EL (cell line): ENCODE results near the gene USH2A.

Experiments used
- DNase-seq: peaks from one replicate; pipeline ENCODE4 v3.0.0-alpha.2; 2016

The USH2A gene

DNA sequence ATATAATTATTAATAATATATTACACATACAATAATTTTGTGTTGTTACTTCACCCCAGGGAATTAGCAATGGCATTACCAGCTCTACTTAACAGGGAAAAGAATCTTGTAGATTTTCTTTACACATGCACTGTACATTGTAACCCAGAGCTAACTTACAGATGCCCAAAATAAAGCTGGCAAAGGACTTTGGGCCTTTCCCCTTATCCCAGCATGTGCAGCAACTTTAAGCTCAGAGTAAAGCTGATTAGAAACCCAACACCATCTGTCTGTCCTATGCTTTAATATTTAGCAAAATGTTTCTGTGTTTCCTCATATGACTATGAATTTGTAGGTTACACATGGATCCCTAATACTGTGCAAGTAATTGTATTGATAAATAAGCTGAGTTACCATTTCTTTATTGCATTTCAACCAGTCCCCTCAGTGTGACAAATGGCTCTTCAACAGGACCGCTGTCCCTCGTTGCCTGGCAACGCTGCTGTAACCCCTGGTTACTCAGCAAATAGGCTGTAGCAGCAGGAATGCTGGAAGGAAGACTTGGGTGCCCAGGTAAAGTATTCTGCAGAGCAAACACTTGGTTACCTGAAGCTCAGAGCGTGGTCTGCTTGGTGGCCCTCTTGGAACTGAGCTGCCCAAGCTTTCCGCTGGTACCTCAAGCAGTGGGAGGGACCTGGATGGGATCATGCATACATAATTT is at the start of gene USH2A:
USH2A (minus strand) TSS at position 628 of the 700 bp plus-strand sequence. CDS start 1,112 bp downstream, outside the sequence.
- no peak for DNase-seq

GRCh38 chr1:216466162-216466801 is 43.0 kb upstream of the USH2A start:
- DNase-seq = no peak

DNA sequence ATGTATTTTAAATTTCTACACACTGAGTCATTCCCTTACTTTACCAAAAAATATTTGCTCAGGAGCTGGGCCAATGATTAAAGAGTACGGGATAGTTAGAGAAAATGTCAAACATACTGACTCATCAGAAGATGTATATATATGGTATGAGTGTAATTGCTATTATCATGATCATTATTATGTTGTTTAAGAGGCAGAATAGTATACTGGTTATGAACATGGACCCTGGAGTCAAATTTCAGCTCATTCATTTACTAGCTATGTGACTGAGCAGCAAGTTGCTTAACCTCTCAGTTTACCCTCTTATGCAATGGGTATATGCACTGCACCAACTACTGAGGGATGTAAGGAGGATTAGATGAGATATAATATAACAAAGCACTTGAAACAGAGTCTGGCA is 41.2 kb upstream of the USH2A start:
- peak; percentile 94 for DNase-seq

DNA sequence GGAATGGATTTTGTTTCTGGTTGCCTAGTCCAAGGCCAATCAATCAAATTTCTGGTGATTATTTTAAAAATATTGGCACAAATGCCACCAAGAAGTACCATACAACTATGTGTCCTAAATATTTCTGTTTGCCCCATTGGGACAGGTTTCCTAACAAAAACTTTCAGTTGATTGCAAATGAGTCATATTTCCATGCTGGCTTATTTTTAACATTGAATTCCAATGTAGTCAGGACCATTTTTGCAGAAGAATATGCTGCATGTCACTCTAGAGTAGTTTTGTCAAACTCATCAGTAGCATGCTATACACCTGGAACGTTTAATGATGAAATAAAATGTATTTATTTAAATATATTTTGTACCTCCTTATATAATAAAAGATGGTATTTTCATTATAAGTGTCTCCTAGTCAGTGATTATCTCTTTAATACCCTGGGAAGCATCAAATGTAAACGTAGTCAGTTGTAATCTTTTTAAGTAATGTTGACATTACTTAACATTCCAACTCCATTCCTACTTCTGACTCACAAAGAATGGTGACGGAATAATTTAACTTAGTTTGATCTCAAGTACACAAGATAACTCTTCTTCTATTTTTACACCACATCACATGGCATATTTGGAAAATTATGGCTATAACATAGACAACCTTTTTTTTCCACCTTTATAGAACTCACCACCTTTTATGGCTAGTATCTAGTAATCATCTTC is 39.0 kb upstream of the USH2A start:
- DNase-seq = peak; percentile 66

DNA sequence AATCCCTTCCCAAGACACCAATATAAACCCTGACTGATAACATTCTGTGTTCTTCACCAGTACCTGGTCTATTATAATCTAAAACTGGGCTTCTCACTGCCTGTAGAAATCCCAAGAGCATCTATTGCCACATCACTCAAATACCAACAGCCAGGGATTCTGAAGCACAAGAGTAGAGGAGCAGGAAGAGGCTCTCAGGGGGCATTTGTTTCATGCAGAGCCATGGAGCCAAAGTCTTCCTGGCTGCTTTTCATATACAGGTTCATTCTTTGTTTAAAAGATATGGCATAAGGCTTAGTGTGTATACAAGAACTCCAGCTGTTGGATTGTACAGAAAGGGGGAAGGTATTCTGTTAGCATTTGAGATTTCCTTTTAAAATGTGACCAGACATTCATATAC is 38.2 kb upstream of the USH2A start:
- peak; percentile 19 for DNase-seq

GRCh38 chr1:216459651-216460207 is 36.5 kb upstream of the USH2A start:
- DNase-seq = no peak

DNA sequence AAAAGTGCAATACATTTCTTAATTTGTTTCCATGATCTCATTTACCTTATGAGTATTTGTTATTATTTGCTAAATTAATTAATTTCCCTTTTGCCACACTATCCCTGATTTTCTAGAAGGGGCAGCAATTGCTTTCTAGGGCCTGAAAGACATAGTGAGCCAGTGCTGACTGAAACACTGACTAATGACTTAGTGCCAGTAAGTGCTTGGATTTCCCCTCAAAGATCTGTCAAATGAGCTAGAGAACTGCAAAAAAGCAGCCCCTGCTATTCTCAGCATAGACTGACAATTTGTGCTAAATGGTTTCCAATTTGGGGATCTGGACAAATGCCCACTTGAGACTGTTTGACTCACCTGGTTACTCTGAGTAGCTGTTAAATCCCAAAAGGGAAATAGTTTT is 35.6 kb upstream of the USH2A start:
- DNase-seq = peak; percentile 13

DNA sequence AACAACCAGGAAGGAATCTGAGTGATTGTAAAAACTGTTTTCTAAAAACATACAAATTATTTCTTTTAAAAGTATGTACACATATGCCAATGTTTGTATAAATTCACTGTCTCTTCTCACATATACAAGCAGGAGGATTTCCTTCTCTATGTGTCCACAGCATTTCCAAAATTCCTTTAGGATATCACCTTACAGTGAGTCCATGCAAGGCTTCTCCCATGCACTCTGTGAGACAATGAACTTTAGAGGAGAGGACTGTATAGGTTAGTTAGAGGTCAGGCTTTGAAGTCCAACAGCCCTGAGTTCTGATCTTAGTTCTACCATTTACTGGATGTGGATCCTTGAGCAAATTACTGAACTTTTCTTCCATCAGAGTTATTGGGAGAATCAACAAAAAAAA is 34.1 kb upstream of the USH2A start:
- DNase-seq = peak; percentile 15

- peak; percentile 87 for DNase-seq
Measured at GRCh38 chr1:216456682-216457081, 33.4 kb upstream of the USH2A start.

- DNase-seq = no peak
Measured at GRCh38 chr1:216453777-216454176, 30.5 kb upstream of the USH2A start.

DNA sequence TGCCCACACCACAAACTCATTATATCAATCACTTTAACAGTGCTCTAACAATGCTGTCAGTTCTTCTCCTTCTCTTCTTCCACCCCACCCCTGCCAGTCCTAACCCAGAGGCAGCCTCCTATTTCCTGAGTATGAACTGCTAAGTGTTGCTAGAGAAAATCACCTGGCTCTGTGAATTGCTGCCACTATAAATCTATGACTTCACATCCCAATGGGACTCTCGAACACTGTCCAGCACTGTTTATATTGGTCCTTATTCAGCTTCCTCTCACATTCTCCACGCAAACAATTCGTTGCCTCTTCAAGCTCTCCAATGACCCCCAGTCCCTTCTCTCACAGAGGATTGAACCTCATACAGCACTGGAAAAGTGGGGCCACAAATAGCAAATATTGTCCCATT is 27.0 kb upstream of the USH2A start:
- DNase-seq = no peak

GRCh38 chr1:216448011-216448510 is 24.8 kb upstream of the USH2A start:
- peak; percentile 41 for DNase-seq

DNA sequence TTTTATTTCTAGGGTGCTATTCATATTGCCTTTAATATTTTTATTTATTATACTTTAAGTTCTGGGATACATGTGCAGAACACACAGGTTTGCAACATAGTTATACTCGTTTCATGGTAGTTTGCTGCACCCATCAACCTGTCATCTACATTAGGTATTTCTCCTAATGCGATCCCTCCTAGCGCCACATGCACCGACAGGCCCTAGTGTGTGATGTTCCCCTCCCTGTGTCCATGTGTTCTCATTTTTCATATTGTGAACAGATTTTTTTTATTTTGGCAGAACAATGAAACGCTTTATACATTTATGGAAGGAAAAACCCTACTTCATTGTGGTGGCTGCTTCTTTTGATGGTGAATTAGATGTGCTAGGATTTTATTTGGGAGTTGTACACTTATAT is 14.4 kb upstream of the USH2A start:
- no peak for DNase-seq

- DNase-seq = no peak
Measured at GRCh38 chr1:216434232-216434631, 11.0 kb upstream of the USH2A start.

DNA sequence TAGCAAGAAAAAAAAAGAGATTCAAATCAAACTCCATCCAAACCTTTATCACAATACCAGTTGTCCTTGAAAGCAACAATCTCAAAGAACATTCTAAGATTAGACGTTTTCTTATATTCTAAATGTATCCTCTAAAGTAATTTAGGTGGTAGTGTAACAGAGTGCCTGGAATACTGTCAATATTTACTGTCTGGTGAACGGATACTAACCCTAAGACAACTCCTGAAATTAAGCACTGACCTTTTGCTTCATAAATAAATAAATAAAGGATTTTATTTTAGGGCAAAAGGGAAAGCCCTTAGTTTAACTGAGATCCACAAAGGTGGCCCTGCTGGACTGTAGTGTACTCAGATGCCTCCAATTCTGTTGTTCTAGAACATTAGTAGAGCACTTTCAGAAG is 9.9 kb upstream of the USH2A start:
- DNase-seq = no peak

- no peak for DNase-seq
Measured at GRCh38 chr1:216430744-216431143, 7.5 kb upstream of the USH2A start.

DNA sequence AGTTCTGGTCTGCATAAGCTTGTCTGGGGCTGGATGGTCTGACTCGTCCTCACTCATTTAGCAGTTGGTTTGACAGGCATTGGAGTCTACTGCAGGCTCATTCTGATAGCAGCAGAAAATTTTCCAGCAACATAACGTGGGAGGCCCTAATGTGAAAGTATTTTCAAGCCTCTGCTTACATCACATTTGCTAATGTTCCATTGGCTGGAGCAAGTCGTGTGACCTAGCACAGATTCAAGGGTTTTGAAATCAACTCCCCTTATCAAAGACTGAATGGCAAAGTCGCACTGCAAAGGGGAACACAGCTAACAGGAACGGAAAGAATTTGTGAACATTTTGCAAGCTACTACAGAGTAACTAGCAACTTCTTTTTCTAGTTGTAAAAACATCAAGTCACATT is 2.3 kb upstream of the USH2A start:
- DNase-seq = no peak

GRCh38 chr1:216420746-216421145 is 2.5 kb downstream of the USH2A start:
- no peak for DNase-seq

- DNase-seq = no peak
Measured at GRCh38 chr1:216420263-216420662, 3.0 kb downstream of the USH2A start.

DNA sequence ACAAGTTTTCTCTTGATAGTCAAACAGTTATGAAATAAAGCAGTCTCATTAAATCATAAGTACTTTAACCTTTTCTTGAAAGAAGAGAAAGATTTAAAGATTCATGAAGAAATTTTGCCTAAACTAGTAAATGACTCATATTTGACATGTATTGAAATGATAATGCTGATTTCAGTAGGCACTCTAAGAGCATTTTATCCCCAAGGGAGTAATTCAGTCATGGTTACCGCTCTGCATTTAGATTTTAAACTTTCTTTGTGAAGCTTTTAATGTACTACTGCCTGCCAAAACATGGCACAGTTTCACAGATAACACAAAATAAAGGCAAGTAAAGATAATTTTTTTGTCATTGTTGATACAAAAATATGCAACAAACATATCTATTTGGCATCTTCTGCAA is 6.8 kb downstream of the USH2A start:
- DNase-seq = no peak

- DNase-seq = no peak
Measured at GRCh38 chr1:216410026-216410425, 13.2 kb downstream of the USH2A start.

DNA sequence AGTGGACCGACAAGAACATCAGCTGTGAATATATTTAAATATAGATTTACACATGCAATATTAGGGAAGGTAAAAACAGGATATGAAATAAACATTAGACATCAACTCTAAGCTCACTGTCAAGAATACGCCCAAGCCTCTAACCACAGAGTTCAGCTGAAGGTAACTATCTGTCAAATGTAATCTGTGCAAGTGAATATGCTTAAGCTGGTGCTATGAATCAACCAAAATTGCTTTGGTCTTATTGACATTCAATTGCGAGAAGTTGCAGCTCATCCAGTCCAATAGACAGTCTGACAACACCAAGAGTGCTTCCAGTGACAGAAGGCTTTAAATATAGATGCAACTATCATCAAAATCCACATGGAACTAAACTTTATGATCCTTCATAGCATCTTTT is 32.3 kb downstream of the USH2A start:
- no peak for DNase-seq

- DNase-seq = no peak
Measured at GRCh38 chr1:216389774-216390173, 33.5 kb downstream of the USH2A start.

DNA sequence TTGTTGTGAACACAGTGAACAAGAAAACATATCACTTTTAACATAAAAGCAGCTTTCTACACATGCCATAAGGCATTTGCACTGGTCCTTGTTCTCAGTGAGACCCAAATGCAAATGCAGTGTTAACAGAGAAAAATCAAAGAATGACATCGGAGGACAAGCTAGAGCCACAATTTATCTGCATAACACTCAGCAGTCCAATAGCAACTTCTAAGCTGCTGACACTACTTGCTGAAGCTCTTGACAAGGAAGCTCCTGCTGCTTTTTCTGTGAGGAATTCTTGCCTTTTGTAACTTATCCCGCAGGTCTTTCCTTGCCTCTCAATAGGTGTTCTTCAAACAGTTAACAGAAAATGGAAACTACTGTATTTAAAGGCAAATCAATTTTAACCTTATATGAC is 34.7 kb downstream of the USH2A start:
- DNase-seq = no peak
